HG03442 (cell line): ENCODE measurements around the gene DDO.

Experiments
- ATAC-seq: cut with Tn5 transposase; IDR thresholded peaks from one replicate; pipeline ENCODE4 v1.9.1; 2021; ENCODE audit warnings: mild to moderate bottlenecking, moderate library complexity; ENCODE audit not compliant: unreplicated experiment

Gene DDO, protein sequence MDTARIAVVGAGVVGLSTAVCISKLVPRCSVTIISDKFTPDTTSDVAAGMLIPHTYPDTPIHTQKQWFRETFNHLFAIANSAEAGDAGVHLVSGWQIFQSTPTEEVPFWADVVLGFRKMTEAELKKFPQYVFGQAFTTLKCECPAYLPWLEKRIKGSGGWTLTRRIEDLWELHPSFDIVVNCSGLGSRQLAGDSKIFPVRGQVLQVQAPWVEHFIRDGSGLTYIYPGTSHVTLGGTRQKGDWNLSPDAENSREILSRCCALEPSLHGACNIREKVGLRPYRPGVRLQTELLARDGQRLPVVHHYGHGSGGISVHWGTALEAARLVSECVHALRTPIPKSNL

DNA sequence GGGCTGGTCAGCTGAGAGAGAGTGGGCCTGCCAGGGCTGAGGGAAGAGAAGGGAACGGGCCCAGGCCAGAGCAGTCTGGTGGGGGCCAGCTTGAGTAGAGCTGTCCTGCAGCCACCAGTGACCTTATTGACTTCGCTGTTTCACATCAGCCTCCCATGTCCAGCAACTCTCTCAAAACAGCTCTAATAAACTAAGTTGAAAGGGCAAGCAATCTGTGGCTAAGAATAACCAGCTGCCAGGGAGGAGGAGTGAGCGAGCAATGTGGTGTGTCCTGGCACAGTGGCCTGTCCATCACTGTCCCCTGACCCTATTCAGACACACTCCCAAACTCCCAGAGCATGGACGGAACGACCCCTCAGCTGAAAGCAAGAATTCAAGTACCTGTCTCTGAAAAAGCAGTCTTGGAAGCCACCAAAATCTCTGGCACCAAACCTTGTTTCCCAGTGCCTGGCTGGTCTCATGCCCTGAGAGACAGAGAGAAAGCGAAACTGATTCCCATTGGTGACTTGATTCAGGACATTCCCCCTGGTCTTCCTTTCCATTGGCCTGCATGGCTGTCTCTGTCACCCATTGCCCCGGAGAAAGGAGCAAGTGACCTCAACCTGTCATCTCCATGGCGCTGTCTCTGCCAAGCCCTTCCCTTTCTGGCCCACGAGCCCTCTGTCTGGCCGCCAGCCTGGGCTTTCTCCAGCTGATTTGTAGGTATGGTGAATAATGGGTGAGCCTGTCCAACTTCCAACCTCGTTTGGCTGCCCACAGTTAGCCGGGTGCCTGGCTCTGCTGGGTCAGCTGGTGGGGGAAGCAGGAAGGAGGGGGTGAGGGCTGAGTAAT lies at the start of gene DDO:
Gene DDO (minus strand): TSS at position 490 of the 831 bp plus-strand sequence. CDS start 2,113 bp downstream, outside the sequence.
- ATAC-seq = no peak

DNA sequence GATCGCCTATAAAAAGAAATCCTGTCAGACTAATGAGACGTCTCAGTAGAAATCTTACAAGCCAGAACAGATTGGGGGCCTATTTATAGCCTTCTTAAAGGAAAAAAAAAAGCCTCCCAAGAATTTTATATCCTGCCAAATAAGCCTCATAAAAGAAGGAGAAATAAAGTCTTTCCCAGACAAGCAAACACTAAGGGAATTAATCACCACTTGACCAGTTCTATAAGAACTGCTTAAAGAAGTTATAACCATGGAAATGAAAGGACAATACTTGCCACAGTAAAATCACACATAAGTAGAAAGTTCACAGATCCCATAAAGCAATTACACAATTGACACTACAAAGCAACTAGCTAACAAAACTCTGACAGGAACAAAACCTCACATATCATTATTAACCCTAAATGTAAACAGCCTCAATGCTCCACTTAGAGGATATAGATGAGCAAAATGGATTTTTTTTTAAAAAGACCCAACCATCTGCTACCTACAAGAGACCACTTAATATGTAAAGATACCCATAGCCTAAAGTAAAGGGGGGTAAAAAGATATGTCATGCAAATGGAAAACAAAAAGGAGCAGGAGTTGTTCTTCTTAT lies 47.6 kb upstream of the DDO start:
- ATAC-seq = no peak

DNA sequence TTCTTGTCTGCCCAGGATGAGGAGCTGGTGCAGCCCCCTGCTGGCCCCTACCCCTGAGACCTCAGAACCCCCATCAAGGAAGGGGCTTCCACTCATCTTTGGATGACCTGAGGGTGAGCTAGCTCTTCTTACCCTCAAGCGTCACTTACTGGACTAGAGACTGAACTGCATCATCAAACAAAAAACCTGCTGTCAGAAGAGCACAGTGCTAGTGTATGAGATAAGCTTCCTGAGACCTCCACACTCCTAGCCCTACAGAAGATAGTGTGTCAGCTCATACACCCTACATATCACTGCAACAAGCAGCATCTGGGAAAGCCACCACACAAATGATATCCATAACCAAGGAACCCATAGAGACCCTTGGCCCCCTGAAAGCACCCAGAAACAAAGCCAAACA lies 46.0 kb upstream of the DDO start:
- no peak for ATAC-seq

DNA sequence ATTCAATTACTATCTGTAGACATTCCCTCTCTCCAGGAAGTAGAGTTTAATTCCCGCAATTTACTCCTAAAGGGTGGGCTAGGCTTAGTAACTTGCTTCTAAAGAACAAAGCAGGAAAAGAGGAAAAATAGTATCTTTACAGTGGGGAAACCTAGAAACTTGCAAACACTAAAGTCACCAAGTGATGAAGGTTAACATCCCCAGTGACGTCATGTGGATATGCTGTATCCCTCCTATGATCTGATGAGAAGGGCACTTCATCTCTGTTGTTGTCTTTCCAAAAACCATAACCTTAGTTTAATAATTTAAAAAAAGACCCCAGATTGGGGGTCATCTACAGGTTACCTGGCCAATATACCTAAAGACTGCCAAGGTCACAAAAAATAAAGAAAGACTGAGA lies 43.8 kb upstream of the DDO start:
- no peak for ATAC-seq

DNA sequence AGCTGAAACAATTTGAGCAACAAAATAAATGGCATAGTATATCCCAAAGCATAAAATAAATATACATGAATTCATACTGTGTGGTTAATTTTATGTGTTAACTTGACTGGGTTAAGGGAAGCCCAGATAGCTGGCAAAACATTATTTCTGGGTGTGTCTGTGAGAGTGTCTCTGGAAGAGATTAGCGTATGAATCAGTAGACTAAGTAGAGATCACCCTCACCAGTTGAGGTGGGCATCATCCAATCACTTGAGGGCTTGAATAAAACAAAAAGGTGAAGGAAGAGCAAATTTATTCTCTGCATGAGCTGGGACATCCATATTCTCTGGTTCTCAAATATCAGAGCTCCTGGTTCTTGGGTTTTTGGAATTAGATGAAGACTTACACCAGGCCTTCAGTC lies 43.1 kb upstream of the DDO start:
- ATAC-seq = no peak

DNA sequence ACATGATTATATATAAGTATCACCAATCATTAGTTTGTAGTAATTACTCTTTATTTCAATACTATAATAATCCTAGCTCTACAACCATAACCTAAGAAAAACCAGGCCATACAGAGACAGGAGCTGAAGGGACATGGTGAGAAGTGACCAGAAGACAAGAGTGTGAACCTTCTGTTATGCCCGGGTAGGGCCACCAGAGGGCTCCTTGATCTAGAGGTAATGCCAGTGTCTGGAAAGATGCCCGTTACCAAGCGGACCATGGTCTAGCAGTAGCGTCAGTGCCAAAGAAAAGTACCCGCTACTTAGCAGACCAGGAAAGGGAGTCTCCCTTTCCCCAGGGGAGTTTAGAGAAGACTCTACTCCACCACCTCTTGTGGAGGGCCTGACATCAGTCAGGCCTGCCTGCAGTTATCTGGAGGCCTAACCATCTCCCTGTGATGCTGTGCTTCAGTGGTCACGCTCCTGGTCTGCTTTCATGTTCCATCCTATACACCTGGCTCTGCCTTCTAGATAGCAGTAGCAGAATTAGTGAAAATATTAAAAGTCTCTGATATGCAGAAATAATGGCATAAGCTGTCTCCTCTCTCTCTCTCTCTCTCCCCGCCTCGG lies 42.3 kb upstream of the DDO start:
- peak; percentile 55 for ATAC-seq

DNA sequence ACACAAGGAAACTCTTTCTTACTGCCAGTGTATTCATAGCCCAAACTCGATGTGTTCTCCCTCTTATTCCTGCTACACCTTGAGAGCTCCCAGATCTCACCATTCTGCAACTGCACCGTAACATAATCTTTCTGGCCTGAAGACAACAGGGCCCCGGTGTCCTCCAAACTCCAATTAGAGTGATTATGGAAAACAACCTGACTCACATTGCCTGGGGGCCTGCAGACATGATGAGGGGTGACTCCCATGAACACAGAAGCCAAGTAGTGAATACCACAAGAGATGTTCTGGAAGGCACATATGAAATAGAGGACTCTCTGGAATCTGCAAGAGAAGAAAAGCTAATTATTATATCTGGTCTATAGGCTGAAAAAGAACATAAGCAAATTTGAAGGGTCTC lies 41.3 kb upstream of the DDO start:
- ATAC-seq = no peak

DNA sequence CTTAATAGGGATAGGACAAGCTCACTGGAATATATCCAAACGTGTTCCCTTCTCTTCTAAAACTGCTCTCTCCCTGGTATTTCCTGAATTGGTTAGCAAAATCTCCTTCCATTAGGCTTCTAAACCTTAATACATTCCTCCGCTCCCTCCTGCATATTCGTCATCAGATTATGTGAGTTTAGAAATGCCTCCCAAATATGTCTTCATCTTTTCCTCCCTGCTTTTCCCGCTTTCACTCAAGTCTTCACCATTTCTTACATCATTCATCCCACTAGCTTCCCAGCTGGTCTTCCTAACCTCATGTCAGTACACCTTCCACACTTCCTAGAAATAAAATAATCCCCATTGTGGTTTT lies 34.1 kb upstream of the DDO start:
- ATAC-seq = no peak

DNA sequence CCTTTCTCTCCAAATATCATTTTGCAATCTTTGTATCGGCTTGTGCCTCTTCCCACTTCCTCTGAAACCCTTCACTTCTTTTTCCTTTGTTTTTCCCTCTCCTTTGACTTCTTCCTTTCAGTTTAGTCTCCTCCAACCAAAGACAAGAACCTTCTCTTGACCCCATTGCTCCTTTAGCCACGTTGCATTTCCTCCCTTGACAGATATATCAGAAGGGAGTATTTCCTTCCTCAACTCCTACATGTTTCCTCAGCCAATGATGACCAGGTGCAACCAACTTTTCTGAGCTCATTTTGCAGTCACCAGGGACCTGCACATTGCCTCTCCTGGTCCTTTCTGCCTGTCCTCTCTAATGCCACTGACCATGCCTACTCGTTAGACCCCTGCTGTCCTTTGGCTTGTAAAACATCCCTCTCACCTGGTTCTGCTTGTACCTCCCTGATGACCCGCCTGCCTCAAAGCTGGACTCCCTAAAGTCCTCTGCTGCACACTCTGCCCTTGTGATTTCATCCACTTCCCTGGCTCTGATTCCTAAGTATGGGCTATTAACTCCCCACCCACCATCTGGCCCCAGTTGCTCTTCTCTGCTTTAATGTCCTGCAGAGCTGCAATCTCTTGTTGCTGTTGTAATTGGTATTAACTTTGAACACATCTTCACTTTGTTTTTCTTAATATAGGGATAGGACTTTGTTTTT lies 33.6 kb upstream of the DDO start:
- no peak for ATAC-seq

DNA sequence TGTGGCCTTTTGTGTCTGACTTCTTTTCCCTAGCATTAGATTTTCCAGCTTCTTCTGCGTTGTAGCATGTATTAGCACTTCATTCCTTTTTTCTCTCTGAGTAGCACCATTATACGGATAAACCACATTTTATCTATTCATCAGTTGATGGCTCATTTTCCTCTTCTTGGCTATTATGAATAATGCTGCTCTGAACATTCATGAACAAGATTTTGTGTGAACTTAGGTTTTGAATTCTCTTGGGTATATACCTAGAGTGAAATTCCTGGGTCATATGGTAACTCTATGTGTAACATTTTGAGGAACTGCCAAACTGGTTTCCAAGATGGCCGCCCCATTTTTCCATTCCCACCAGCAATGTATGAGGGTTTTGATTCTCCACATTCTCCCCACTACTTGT lies 32.4 kb upstream of the DDO start:
- ATAC-seq = no peak

DNA sequence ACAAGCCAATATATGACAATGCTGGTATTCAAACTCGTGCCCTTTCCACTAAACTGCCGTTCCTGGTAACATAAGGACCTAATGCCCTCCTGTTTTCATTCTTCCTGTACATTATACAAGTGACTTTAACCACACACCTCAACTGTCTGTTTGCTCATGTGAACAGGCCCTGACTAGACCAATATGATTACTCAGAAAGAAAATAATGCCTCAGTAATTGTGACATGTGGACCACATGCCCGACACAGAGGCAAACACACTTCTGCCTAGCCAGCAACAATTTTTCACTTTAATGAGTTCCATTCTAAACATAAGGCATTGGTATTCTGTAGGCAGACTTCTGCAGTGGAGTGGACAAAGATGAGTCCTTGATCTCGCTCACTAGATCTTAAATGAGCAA lies 31.0 kb upstream of the DDO start:
- ATAC-seq = no peak

DNA sequence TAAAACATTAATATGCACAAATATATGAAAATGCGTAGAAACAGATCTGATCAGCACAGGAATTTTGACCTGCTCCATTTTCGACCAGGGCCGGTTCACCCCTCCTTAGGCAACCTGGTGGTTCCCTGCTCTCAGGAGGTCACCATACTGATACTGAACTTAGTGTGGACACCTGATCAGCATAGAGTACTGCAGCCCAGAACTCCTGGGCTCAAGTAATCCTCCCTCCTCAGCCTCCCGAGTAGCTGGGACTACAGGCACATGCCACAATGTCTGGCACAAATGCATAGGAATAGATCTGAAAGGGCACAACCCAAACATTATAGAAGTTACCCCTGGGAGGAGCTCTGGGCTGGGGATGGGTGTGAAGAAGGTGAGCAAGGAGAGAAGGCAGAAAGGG lies 24.7 kb upstream of the DDO start:
- no peak for ATAC-seq

DNA sequence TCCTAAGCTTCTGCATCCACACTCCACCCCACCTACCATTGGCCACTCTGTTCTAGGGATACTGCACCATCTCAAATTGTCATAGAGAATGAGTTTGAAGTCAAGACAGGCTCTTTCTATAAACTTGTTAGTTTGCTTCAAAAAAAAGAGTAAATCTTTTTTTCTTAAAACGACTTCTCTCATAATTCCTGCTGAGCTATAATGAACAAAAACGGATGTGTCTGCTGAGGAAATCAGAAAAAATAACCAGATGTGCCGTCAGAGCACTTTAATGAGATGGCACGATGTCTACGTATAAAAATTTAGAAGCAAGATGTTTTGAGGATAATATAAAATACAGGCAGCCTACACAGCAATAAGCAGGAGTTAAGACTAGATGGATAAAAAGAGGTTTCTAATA lies 24.0 kb upstream of the DDO start:
- ATAC-seq = no peak

DNA sequence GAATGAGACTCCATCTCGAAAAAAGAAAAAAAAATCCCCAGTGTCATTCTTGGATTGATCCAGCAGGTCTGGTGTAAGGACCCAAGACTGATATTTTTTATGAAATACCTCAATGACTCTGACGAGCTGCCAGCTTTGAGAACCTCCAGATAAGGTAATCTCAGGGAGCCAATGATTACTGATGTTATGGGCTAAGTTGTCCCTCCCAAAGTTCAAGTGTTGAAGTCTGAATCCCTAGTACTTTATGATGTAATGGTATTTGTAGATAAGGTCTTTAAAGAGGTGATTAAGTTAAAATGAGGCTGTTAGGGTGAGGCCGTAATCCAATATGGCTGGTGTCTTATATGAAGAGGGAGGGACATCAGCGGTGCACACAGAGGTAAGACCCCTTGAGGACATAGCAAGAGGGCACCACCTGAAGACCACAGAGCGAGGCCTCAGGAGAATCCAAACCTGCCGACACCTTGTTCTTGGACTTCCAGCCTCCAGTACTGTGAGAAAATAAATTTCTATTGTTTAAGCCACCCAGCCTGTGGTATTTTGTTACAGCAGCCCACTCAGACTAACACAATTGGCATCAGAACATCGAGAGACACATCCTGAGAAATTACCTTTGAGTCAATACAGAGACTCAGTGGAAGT lies 19.7 kb upstream of the DDO start:
- no peak for ATAC-seq

DNA sequence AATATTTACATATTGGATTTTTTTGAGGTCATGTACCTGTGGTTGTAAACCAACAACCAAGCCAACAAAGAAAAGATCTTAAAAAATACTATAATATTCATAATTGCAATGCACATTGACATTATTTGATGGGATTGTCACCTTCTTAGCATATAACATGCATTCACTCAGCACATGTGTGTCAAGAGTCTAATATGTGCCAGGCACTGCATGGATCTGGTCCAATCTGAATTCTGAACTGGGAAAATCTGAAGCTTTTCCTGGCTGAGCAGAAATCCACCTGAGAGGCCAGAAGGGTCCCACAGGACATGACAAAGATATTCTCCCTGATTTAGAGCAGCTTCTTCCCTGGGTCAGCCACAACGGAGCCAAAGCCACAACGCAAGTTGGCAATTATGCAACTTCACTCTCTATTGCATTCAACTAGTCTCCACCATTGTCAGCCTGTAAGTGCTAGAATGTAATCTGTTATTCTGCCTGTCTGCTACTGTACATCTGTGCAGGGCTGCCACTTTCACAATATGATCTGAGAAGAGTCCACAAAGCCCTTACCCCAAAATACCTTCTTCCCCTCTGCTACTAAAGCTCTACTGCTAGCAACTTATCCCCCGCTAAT lies 17.0 kb upstream of the DDO start:
- no peak for ATAC-seq

DNA sequence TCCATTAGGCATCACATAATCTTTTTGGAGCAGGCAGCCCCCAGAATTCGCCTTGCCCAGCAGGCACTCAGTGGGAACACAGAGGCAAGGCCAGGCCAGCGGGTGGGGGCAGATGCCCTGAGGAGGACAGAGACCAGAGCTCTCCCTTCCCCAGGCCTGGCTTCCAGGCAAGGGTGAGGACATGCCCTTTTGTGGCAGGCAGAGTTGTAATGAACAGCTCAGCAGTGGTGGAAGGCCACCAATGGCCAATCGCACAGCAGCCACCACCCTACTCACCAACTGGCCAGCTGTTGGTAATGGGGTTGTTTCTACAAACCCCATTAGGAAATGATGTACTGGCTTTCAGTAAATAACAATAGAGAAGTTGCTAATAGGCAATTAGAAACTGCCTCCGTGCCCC lies 15.4 kb upstream of the DDO start:
- no peak for ATAC-seq

DNA sequence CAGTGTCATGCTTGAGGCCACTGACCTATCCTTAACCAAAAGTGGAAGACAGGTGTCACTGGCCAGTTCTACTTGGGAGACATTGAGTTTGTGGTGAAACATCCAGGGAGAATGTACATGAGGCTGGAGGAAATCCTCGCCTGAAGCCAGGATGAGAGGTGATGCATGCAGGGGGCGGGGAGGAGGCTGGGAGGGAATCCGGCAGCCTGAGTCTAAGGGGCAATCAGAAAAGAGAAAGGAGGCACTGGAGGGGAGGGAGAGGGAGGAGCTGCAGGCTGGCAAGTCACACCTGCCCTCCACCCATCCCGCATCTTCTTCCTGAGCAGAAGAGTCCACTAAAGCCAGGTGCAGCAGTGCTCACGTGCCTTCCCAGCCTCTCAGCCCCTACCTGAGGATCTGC lies 14.9 kb upstream of the DDO start:
- no peak for ATAC-seq

DNA sequence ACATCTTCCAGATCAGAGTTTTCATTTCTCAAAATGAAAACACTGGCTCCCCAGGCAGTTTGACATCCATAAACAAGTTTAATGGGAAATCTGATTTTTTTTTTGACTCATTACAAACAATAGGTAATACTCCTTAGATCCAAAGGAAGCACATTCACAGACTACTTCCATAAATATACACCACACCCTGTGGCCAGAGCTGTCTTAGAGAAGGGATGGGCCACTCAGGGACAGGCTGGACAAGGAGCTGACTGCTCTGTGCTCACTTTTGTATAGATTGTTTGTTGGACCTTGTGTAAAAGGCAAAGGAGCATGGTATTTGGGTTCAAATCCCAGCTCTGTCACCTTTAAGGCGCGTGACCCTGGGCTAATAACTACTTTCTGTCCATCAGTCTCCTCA lies 12.8 kb upstream of the DDO start:
- no peak for ATAC-seq

DNA sequence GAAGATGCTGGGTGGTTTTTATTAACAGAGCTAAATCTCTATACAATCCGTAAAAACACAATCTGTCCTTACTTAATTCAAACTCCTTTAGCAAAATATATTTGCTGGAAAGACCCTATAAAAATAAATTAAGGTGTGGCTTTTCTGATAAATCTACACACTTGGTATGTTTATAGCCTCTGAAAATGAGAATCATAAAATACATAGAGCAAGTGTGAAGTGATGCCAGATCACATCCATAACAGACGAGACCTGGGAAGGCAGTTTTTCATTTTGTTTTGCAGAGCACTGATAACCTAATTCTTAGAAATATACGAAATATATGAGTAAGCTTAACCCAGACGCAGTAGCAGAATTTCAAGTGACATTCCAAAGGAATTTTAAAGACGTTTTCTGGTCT lies 10.4 kb upstream of the DDO start:
- no peak for ATAC-seq

DNA sequence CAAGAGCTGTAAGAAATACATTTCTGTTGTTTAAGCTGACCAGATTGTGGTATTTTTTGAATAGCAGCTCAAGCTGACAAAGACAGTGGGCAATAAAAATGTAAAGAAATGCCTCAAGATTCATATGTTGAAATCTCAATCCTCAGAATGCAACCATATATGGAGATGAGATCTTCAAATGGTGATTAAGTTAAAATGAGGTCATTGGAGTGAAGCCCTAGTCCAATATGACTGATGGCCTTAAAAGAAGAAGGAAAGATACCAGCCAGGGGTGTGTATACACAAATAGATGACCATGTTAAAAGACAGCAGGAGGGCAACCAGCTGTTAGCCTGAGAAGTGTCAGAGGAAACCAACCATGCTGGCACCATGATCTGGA lies 7.1 kb upstream of the DDO start:
- no peak for ATAC-seq
